Measurements from ENCODE around the gene KRT17.
A peak's percentile ranks its signal among the peaks of the same experiment; 100 is the strongest.

The KRT17 gene

GRCh38 chr17:41624208-41625101 is at the start of gene KRT17:
Gene KRT17, minus strand, starts transcription at chr17:41624575. Its CDS starts 66 bp downstream, at chr17:41624509.
- no peak for DNase-seq (ENCODE audit: low spot score)

DNA sequence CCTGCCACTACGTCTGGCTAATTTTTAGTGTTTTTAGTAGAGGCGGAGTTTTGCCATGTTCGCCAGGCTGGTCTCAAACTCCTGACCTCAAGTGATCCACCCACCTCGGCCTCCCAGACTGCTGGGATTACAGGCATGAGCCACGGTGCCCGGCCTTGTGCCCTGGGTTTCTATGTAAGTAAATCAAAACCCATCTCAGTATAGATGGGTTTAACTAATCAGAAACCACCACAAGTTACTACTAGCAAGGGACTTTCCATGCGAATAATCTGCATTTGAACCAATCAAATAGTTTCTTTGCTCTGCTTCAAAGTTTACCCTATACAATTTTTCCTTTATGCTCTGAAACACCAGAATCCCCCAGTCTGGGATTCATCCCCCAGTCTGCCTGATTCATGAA is 47.8 kb upstream of the KRT17 start:
- no peak for DNase-seq (ENCODE audit: low spot score)

- DNase-seq (ENCODE audit: low spot score) = no peak
These were observed 43.1 kb upstream of the KRT17 start for GRCh38 chr17:41667280-41668041.

DNA sequence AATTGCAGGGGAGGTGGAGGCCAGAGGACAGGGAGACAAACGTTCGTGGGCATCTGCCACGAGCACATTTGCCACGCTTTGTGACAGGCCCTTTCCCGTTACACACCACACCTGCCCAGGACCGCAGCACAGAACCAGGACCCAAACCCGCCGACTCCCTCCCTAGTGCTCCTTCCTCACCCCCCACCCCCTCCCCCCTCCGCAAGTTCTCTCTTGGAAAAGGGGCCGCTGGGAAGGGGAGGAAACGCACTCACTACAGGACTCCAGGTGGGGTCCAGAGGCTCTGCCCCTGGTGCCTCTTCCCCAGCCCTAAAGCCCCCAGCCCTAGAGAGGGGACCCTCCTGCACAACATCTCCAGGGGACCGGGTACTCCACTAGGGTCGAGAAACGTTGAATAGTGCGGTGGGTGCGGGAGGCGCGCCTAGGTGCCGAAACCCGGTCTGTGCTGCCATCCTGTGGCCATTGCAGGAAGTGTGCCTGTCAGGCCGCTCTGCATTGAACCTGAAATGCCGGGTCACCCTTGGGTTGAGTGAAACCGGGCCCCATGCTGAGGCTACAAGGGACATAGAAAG is 42.4 kb upstream of the KRT17 start:
- DNase-seq (ENCODE audit: low spot score) = peak; percentile 86

DNA sequence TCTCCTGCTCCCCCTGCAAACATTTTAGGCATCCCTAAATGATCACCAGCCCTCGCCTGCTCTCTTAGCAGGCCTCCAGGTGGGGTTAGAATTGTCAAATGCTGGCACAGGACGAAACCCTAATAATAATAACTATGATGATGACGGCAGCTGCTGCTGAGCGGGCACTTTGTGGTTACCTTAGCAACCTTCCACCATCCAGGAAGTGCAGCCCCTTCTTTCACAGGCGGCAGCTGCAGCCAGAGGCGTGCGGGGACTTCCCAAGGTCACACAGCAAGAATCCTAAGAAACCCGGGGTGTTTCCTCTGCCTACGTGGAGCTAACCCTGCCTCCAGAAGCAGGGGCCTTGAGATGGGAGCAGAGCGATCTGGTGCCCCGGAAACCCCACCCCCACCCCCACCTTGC is 41.9 kb upstream of the KRT17 start:
- DNase-seq (ENCODE audit: low spot score) = peak; percentile 47

- peak; percentile 99 for DNase-seq (ENCODE audit: low spot score)
These were observed 41.3 kb upstream of the KRT17 start for GRCh38 chr17:41665566-41666236.

DNA sequence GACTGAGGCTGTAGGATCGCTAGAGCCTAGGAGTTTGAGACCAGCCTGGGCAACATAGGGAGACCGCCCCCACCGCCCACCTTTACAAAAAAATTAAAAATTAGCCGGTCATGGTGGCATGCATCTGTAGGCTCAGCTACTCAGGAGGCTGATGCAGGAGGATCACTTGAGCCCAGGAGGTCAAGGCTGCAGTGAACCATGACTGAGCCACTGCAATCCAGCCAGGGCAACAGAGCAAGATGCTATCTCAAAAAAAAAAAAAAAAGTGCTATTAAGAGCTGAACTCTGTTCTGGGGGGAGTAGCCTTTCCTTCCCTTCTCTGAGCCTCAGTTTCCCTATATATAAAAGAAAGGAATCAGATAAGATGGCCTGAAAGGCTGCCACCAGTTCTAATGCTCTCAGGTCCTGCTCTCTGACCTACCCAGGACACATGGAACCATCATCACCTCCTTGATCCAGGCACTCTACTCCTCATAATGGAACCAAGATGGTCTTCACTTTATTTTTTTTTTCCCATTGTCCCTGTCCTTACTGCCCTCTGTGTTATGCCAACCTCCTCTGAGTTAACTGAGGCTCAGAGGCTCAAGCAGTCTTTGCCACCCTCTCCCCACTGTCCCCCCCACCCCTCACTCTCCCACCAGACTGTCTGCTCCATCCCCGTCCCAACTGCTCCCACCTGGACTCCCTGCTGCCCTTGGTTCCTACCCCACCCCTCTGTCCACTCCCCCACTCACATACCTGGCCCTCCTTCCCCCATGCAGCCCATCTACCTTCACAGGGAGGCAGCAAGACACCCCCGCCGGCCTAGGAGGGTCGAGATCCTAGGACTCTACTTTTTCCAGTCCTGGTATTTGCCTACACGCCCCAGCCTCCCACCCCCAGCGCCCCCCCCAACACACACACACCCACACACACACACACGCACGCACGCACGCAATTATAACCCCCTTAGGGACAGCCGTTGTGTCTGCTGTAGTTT is 40.5 kb upstream of the KRT17 start:
- no peak for DNase-seq (ENCODE audit: low spot score)

DNA sequence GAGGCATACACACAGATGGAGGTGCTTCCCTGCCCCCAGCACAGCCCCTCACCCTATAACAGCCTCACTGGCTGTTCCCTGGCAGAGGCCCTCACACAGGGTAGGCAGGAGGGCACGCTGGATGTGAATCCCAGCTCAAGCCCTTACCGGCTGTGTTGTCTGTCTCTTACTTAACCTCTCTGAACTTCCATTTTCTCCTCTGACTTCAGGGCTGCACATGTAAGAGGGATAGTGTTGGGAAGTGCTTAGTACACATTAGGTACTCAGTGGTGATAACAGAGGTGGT is 39.7 kb upstream of the KRT17 start:
- DNase-seq (ENCODE audit: low spot score) = no peak

- DNase-seq (ENCODE audit: low spot score) = no peak
These were observed 39.2 kb upstream of the KRT17 start for GRCh38 chr17:41663451-41664171.

DNA sequence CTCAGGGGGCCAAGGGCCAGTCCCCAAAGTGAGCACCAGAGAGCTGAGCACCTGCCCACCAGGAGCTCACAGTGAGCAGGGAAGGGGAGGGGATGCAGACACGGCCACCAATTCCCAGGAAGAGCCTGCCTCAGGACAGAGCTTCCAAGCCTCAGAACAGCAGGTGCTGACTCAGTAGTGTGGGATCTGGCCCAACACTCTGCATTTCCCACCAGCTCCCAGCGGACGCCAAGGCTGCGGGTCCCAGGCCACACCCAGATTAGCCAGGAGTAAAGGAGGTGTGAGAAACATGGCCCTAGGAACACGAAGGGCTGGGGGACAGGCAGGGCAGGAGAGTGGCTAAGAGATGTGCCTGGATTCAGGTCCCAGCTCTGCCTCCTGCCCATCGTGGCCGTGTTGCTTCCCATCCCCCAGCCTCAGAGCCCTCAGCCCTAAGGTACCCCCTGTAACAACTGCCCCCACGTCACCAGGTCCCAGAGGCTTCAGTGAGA is 35.9 kb upstream of the KRT17 start:
- DNase-seq (ENCODE audit: low spot score) = no peak

- no peak for DNase-seq (ENCODE audit: low spot score)
These were observed 35.2 kb upstream of the KRT17 start for GRCh38 chr17:41659427-41660212.

- DNase-seq (ENCODE audit: low spot score) = no peak
These were observed 34.5 kb upstream of the KRT17 start for GRCh38 chr17:41658846-41659245.

DNA sequence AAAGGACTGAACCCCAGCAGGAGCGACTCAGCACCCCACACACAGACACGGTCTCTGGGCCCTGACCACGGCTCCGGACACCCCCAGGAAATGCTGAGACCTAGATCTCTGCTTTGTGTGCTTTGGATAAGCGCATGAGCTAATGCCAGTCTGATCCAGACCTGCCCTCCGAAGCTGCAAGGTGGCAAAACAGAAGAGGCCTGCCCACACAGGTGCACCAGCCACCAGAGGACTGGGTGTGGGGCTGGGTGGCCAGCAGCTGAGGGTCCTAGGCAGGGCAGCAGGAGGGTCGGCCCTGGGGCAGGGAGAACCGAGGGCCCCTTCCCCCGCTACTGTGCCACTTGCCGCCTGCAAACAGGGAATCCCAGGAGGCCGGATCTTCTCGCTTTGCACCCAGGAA is 33.6 kb upstream of the KRT17 start:
- DNase-seq (ENCODE audit: low spot score) = no peak

DNA sequence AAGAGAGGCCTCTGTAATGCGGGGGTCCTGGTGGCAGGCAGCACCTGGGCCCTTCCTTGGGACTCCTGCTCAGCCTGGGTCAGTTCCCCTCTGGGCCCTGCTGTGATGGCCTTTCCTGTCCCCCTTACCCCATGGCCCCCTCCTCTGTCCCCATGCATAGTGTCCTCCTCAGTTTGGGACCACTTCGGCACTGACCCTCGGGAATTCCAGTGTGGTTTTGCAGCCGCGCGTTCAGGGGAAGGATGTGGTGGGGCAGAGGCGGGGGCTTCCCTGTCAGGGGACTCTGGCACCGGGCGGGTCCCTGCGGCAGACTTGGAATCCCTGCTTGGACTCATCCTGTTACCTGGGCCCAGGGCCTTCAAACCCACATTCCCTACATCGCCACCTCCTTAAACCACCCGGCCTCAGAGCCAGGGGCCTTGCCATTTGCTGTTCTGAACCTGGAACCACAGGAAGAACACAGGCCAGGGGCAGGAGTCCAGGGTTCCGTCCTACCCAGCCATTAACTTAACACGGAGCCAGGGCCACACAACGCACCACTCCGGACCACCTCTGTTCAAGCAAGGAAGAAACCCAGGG is 32.9 kb upstream of the KRT17 start:
- no peak for DNase-seq (ENCODE audit: low spot score)

DNA sequence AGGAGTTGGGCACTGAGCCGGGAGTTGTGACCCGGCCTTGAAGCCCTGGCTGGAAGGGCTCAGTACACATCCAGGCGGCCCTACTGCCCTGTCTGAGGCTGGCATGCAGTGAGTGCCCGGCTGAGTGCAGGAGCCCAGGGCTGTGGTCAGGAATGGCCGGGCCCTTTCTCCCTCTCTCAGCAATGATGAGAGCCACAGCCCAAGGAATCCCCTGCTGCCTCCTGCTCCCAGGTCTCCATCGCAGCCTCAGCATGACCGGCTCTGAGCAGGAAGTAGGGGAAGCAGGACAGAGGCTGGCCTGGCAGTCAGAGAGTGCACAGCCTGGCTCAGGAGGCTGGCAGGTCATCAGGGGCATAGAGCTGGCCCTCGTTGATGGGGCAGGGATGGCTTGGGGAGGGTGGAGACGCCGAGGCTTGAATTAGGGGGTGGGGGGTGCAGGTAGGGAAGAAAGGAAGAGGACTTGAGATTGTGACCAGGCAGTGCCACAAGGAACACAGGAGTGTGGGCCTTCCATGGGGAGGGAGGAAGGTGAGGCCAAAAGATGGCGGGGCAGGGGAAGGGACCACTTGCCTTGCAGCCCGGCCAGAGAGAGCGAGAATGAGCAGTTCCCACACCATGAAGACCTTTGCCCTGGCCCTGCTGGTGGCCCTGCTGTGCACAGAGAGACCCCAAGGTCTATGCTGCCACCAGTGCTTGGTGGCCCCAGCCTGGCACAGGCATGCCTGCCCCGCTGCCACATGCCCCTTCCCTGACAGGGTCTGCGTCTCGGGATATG is 32.1 kb upstream of the KRT17 start:
- no peak for DNase-seq (ENCODE audit: low spot score)

DNA sequence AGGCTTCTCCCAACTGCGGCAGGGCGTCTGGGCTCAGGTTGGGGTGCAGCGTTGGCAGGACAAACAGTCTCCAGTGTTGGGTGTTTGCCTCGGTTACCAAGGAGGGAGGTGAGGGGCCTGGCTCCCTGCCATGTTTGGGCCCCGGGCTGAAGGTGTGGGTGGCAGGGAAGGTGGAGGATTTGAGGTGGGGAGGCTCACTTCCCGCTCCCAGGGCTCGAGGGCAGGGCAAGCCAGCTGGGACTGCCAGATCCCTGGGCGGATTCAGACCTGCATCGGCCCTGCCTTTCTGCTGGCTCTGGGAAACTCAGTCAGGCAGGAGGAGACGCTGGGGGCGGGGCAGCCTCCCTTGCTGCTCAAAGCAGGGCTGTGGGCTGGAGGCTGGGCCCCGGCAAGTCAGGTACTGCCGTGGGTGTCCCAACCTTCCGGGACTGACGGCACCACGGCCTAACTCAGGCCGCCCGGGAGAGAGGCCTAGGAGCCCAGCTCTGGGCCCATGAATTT is 31.3 kb upstream of the KRT17 start:
- DNase-seq (ENCODE audit: low spot score) = no peak

- DNase-seq (ENCODE audit: low spot score) = no peak
These were observed 30.6 kb upstream of the KRT17 start for GRCh38 chr17:41654678-41655607.

Measured in hepatic stellate cell (primary cell).